GM21786 (cell line): ENCODE results near the gene ATP5F1D.
A peak's percentile ranks its signal among the peaks of the same experiment; 100 is the strongest.
"Not testable (repeated sequence)": the region's sequence is repeated elsewhere in the genome, so short reads cannot be mapped to it uniquely, and the experiment has no call there.

Experiments used
- ATAC-seq: cut with Tn5 transposase; IDR thresholded peaks from one replicate; pipeline ENCODE4 v1.9.1; 2021; ENCODE audit not compliant: unreplicated experiment

Gene ATP5F1D

GRCh38 chr19:1241417-1242095 is at the start of gene ATP5F1D:
TSS of gene ATP5F1D (plus strand) at chr19:1241751. CDS start at chr19:1241851, 100 bp downstream.
- ATAC-seq, result peak; percentile 54

- no peak for ATAC-seq
These were observed 42.0 kb upstream of the ATP5F1D start for GRCh38 chr19:1199531-1199930.

GRCh38 chr19:1200614-1201013 is 40.9 kb upstream of the ATP5F1D start:
- ATAC-seq, result not testable (repeated sequence)

GRCh38 chr19:1205114-1206099 is 36.1 kb upstream of the ATP5F1D start, which contains the start of gene STK11:
TSS of gene STK11 (plus strand) at chr19:1205778. CDS start at chr19:1206914, 1,136 bp downstream.
- ATAC-seq, result peak; percentile 83

GRCh38 chr19:1206150-1206863 is 35.2 kb upstream of the ATP5F1D start:
- ATAC-seq, result no peak

- no peak for ATAC-seq
These were observed 34.6 kb upstream of the ATP5F1D start for GRCh38 chr19:1206864-1207450.

- ATAC-seq, result not testable (repeated sequence)
These were observed 32.7 kb upstream of the ATP5F1D start for GRCh38 chr19:1208830-1209229.

GRCh38 chr19:1210227-1210538 is 31.4 kb upstream of the ATP5F1D start:
- no peak for ATAC-seq

GRCh38 chr19:1211494-1212234 is 29.9 kb upstream of the ATP5F1D start:
- no peak for ATAC-seq

GRCh38 chr19:1213391-1214286 is 27.9 kb upstream of the ATP5F1D start:
- ATAC-seq, result no peak

- no peak for ATAC-seq
These were observed 27.2 kb upstream of the ATP5F1D start for GRCh38 chr19:1214299-1214861.

GRCh38 chr19:1214862-1215731 is 26.5 kb upstream of the ATP5F1D start:
- ATAC-seq, result no peak

- no peak for ATAC-seq
These were observed 24.8 kb upstream of the ATP5F1D start for GRCh38 chr19:1216756-1217155.

GRCh38 chr19:1217366-1217765 is 24.2 kb upstream of the ATP5F1D start:
- no peak for ATAC-seq

GRCh38 chr19:1218751-1219567 is 22.6 kb upstream of the ATP5F1D start:
- ATAC-seq, result no peak

- ATAC-seq, result no peak
These were observed 21.6 kb upstream of the ATP5F1D start for GRCh38 chr19:1219786-1220476.
